MM.1S (cell line): ENCODE results near the gene CXXC5.

Source experiments
- DNase-seq: peaks from one replicate; pipeline ENCODE4 v3.0.0-alpha.2; 2015
- H2AFZ ChIP-seq: fragments of 300-600 bp; sonication (generic); 2 replicates; pipeline ENCODE4 v1.6.0; 2016; ENCODE audit warnings: antibody characterized with exemption, low read length
- H3F3A ChIP-seq: fragments of 300-600 bp; sonication (generic); 2 replicates; pipeline ENCODE4 v1.6.1; 2016; ENCODE audit warnings: mild to moderate bottlenecking, antibody characterized with exemption, low read length, moderate library complexity, mixed read lengths; ENCODE audit not compliant: insufficient read depth
- H3K27ac ChIP-seq: fragments of 300-600 bp; sonication (generic); 2 replicates; pipeline ENCODE4 v1.5.1; 2016; ENCODE audit warnings: mild to moderate bottlenecking, low read length
- H3K27me3 ChIP-seq: fragments of 300-600 bp; sonication (generic); replicated peaks from 2 replicates; pipeline ENCODE4 v1.6.0; 2016; ENCODE audit warnings: low read length; ENCODE audit not compliant: insufficient read depth
- H3K36me3 ChIP-seq: fragments of 300-600 bp; sonication (generic); replicated peaks from 2 replicates; pipeline ENCODE4 v1.6.1; 2016; ENCODE audit warnings: mild to moderate bottlenecking, low read length, mixed read lengths; ENCODE audit not compliant: insufficient read depth
- H3K4me1 ChIP-seq: fragments of 300-600 bp; sonication (generic); 2 replicates; pipeline ENCODE4 v1.6.1; 2016; ENCODE audit warnings: low read length, mixed read lengths
- H3K4me2 ChIP-seq: fragments of 300-600 bp; sonication (generic); 2 replicates; pipeline ENCODE4 v1.6.0; 2016; ENCODE audit warnings: low read depth, low read length
- H3K4me3 ChIP-seq: fragments of 300-600 bp; sonication (generic); 2 replicates; pipeline ENCODE4 v1.5.1; 2016; ENCODE audit warnings: low read length, mixed read lengths
- H3K79me2 ChIP-seq: fragments of 300-600 bp; sonication (generic); 2 replicates; pipeline ENCODE4 v1.6.1; 2016; ENCODE audit warnings: mixed run types, low read length, mixed read lengths
- H3K9ac ChIP-seq: fragments of 300-600 bp; sonication (generic); 2 replicates; pipeline ENCODE4 v1.6.1; 2016; ENCODE audit warnings: low read length, mixed read lengths
- H3K9me2 ChIP-seq: fragments of 300-600 bp; sonication (generic); replicated peaks from 2 replicates; pipeline ENCODE4 v1.6.1; 2016; ENCODE audit warnings: mild to moderate bottlenecking, low read length, mixed read lengths; ENCODE audit not compliant: insufficient read depth
- H3K9me3 ChIP-seq: fragments of 300-600 bp; sonication (generic); replicated peaks from 2 replicates; pipeline ENCODE4 v1.6.1; 2016; ENCODE audit warnings: mild to moderate bottlenecking, low read length, mixed read lengths; ENCODE audit not compliant: insufficient read depth
- H4K20me1 ChIP-seq: fragments of 300-600 bp; sonication (generic); 2 replicates; pipeline ENCODE4 v1.6.1; 2016; ENCODE audit warnings: mild to moderate bottlenecking, low read length, moderate library complexity, mixed read lengths; ENCODE audit not compliant: insufficient read depth
- CTCF ChIP-seq: fragments of 300-600 bp; sonication (generic); IDR thresholded peaks from 2 replicates; pipeline ENCODE4 v1.5.1; 2016; ENCODE audit warnings: antibody characterized with exemption, low read length, mixed read lengths
- EZH2 ChIP-seq: fragments of 300-600 bp; sonication (generic); optimal IDR thresholded peaks from 2 replicates; pipeline ENCODE3; 2017; ENCODE audit warnings: low read depth, mild to moderate bottlenecking, antibody characterized with exemption, low read length, mixed read lengths
- EZH2phosphoT487 ChIP-seq: fragments of 300-600 bp; sonication (generic); IDR thresholded peaks from 2 replicates; pipeline ENCODE4 v1.6.1; 2018; ENCODE audit warnings: antibody characterized with exemption, low read length

The CXXC5 gene

GRCh38 chr5:139685886-139686285 lies 37.7 kb downstream of the CXXC5 start:
- Histone ChIP-seq H3F3A (no peaks in the 10 kb centered on the region), H3K4me1 (no peaks in the 10 kb centered on the region), H3K9me3 (no peaks in the 10 kb centered on the region), H3K27ac (no peak overlapping the region), H2AFZ (no peak overlapping the region), H3K36me3 (peaks cover 5% of the 10 kb centered on the region), H3K9ac (no peak overlapping the region), H3K4me3 (no peak overlapping the region), H3K27me3 (no peaks in the 10 kb centered on the region), H3K79me2 (0 out of 2 replicates have a peak, but pooled peaks cover 5% of the 10 kb centered on the region), H4K20me1 (no peaks in the 10 kb centered on the region), H3K9me2 (no peaks in the 10 kb centered on the region), H3K4me2 (no peak overlapping the region)
- no peak for TF ChIP-seq CTCF
- no peak for TF ChIP-seq EZH2
- TF ChIP-seq EZH2phosphoT487, result no peak
- no peak for DNase-seq

- peaks cover 5% of the 10 kb centered on the region for H3K36me3 ChIP-seq
- H3K9me3 ChIP-seq, result no peaks in the 10 kb centered on the region
- H3K27ac ChIP-seq, result no peak overlapping the region
- no peaks in the 10 kb centered on the region for H3F3A ChIP-seq
- no peaks in the 10 kb centered on the region for H4K20me1 ChIP-seq
- no peak overlapping the region for H3K9ac ChIP-seq
- DNase-seq, result no peak
- no peak for TF ChIP-seq EZH2phosphoT487
- TF ChIP-seq EZH2, result no peak
- no peak for TF ChIP-seq CTCF
- H3K27me3 ChIP-seq, result no peaks in the 10 kb centered on the region
- H3K9me2 ChIP-seq, result no peaks in the 10 kb centered on the region
- no peak overlapping the region for H2AFZ ChIP-seq
- H3K4me2 ChIP-seq, result no peak overlapping the region
- H3K79me2 ChIP-seq, result 0 out of 2 replicates have a peak, but pooled peaks cover 5% of the 10 kb centered on the region
- H3K4me1 ChIP-seq, result no peaks in the 10 kb centered on the region
- H3K4me3 ChIP-seq, result no peak overlapping the region
These were observed 38.2 kb downstream of the CXXC5 start for GRCh38 chr5:139686356-139686705.

- no peak overlapping the region for H3K9ac ChIP-seq
- H3F3A ChIP-seq, result no peaks in the 10 kb centered on the region
- H3K4me1 ChIP-seq, result no peaks in the 10 kb centered on the region
- H3K79me2 ChIP-seq, result 0 out of 2 replicates have a peak, but pooled peaks cover under 1% of the 10 kb centered on the region
- H3K4me3 ChIP-seq, result no peak overlapping the region
- no peaks in the 10 kb centered on the region for H3K27me3 ChIP-seq
- no peak for DNase-seq
- TF ChIP-seq CTCF (no peak), EZH2 (no peak), EZH2phosphoT487 (no peak)
- no peaks in the 10 kb centered on the region for H3K9me2 ChIP-seq
- H3K27ac ChIP-seq, result no peak overlapping the region
- H3K9me3 ChIP-seq, result no peaks in the 10 kb centered on the region
- H2AFZ ChIP-seq, result no peak overlapping the region
- no peaks in the 10 kb centered on the region for H4K20me1 ChIP-seq
- H3K4me2 ChIP-seq, result no peak overlapping the region
- H3K36me3 ChIP-seq, result peaks cover 5% of the 10 kb centered on the region
These were observed 38.7 kb downstream of the CXXC5 start for GRCh38 chr5:139686706-139687441.
